CD4-positive, CD25-positive, alpha-beta regulatory T cell (primary cell): ENCODE data around the gene RADIL. TPM values are rescaled to one million over a fixed set of nuclear protein-coding genes. Genes with fewer than 3 reads are reported as not detected.
A peak's percentile ranks its signal among the peaks of the same experiment; 100 is the strongest.

ENCODE experiments used
- ATAC-seq, 2 donors: fragments of 150-1000 bp; cut with Tn5 transposase; one replicate each; pipeline ENCODE4 v1.10.0; 2021; ENCODE audit warnings: low read depth in 2 of 2, moderate number of reproducible peaks in 2 of 2, moderate library complexity in 1 of 2
- DNase-seq, 3 donors: peaks; one replicate each; pipeline versions ENCODE4 v3.0.0 to v3.0.0-alpha.2; 2012 to 2022; ENCODE audit warnings: mixed read lengths in 1 of 3
- H3K27ac ChIP-seq: one replicate; pipeline ENCODE4 v1.7.0; 2013; ENCODE audit warnings: mild to moderate bottlenecking, low read length; ENCODE audit not compliant: insufficient read depth, poor library complexity, severe bottlenecking
- H3K27me3 ChIP-seq: one replicate; pipeline ENCODE4 v1.7.0; 2013; ENCODE audit warnings: low read length; ENCODE audit not compliant: control insufficient read depth, insufficient read depth
- H3K36me3 ChIP-seq: one replicate; pipeline ENCODE4 v1.7.0; 2013; ENCODE audit warnings: mild to moderate bottlenecking, low read length, moderate library complexity; ENCODE audit not compliant: control insufficient read depth, insufficient read depth
- H3K4me1 ChIP-seq: 2 replicates; pipeline ENCODE4 v1.7.0; 2013; ENCODE audit warnings: mild to moderate bottlenecking, low read length; ENCODE audit not compliant: insufficient read depth, control insufficient read depth, poor library complexity, severe bottlenecking
- H3K4me3 ChIP-seq: one replicate; pipeline ENCODE4 v1.7.0; 2013; ENCODE audit warnings: low read depth, mild to moderate bottlenecking, low read length, moderate library complexity
- H3K9me3 ChIP-seq, 2 experiments: 1 replicate in 1 of 2; 2 replicates in 1 of 2; pipeline ENCODE4 v1.7.0; 2013; ENCODE audit warnings: low read length in 2 of 2, mild to moderate bottlenecking in 1 of 2, moderate library complexity in 1 of 2; ENCODE audit not compliant: control insufficient read depth in 2 of 2
- H3K27ac Mint-ChIP-seq, 3 donors: one replicate each; pipeline ENCODE4 v1.8.0; 2020 to 2022; ENCODE audit warnings: mild to moderate bottlenecking in 3 of 3, mixed read lengths in 3 of 3, moderate library complexity in 2 of 3
- H3K27me3 Mint-ChIP-seq: one replicate; pipeline ENCODE4 v1.8.0; 2022; ENCODE audit warnings: mild to moderate bottlenecking, mixed read lengths
- H3K36me3 Mint-ChIP-seq: one replicate; pipeline ENCODE4 v1.8.0; 2020; ENCODE audit warnings: mixed read lengths
- H3K4me1 Mint-ChIP-seq, 4 donors: one replicate each; pipeline ENCODE4 v1.8.0; 2020 to 2022; ENCODE audit warnings: mixed read lengths in 4 of 4, mild to moderate bottlenecking in 1 of 4
- H3K4me3 Mint-ChIP-seq, 4 donors: one replicate each; pipeline ENCODE4 v1.8.0; 2020 to 2022; ENCODE audit warnings: mild to moderate bottlenecking in 4 of 4, mixed read lengths in 4 of 4, moderate library complexity in 3 of 4
- H3K9me3 Mint-ChIP-seq, 7 donors: one replicate each; pipeline ENCODE4 v1.8.0; 2020 to 2022; ENCODE audit warnings: mixed read lengths in 7 of 7, mild to moderate bottlenecking in 3 of 7, moderate library complexity in 2 of 7
- polyA plus RNA-seq, 4 donors: library from polyadenylated mRNA; unstranded; fragments of 300-500 nt; fragmentation: Illumina TruSeq; gene quantifications; one replicate each; pipeline ENCODE4 v1.2.3, GENCODE V29; 2021
- total RNA-seq: library from RNA; stranded (reverse); gene quantifications from one replicate; pipeline ENCODE4 v1.2.3, GENCODE V29; 2022

RADIL gene
- total and polyA plus RNA-seq, 5 donors from 2014 or later: not detected

GRCh38 chr7:4782333-4783291 is 100.9 kb downstream of the RADIL start:
- no peak for DNase-seq
- peaks cover 20% of the 10 kb centered on the region for H3K36me3 Mint-ChIP-seq
- H3K27me3 Mint-ChIP-seq: no peaks in the 10 kb centered on the region
- H3K4me1 Mint-ChIP-seq: peaks cover 9 to 18% (median 10%) of the 10 kb centered on the region in 4 donors
- H3K9me3 Mint-ChIP-seq: no peaks in the 10 kb centered on the region
- H3K27ac Mint-ChIP-seq: no peak overlapping the region
- Histone ChIP-seq H3K27me3 (no peaks in the 10 kb centered on the region), H3K36me3 (peaks cover 63% of the 10 kb centered on the region), H3K27ac (no peak overlapping the region), H3K9me3 (no peaks in the 10 kb centered on the region), H3K4me3 (no peak overlapping the region), H3K4me1 (peaks cover 10% of the 10 kb centered on the region)
- no peak overlapping the region for H3K4me3 Mint-ChIP-seq
- no peak for ATAC-seq

GRCh38 chr7:4781366-4782069 is 102.0 kb downstream of the RADIL start:
- Histone ChIP-seq H3K4me3 (no peak overlapping the region), H3K4me1 (peaks cover 20% of the 10 kb centered on the region), H3K9me3 (no peaks in the 10 kb centered on the region), H3K27ac (no peak overlapping the region), H3K36me3 (peaks cover 58% of the 10 kb centered on the region), H3K27me3 (no peaks in the 10 kb centered on the region)
- Mint-ChIP-seq H3K36me3 (peaks cover 24% of the 10 kb centered on the region), H3K9me3 (no peaks in the 10 kb centered on the region), H3K27me3 (no peaks in the 10 kb centered on the region), H3K27ac (no peak overlapping the region), H3K4me3 (no peak overlapping the region), H3K4me1 (peaks cover 15 to 27% (median 18%) of the 10 kb centered on the region in 4 donors)
- ATAC-seq (no peak), DNase-seq (no peak)

- ATAC-seq (no peak), DNase-seq (no peak)
- Histone ChIP-seq H3K4me1 (peaks cover 34% of the 10 kb centered on the region), H3K4me3 (no peak overlapping the region), H3K9me3 (no peaks in the 10 kb centered on the region), H3K27ac (no peak overlapping the region), H3K27me3 (no peaks in the 10 kb centered on the region), H3K36me3 (peaks cover 37% of the 10 kb centered on the region)
- Mint-ChIP-seq H3K27me3 (peaks cover 4% of the 10 kb centered on the region), H3K27ac (no peak overlapping the region), H3K4me1 (peaks cover 15 to 48% (median 34%) of the 10 kb centered on the region in 4 donors), H3K36me3 (peaks cover 24% of the 10 kb centered on the region), H3K9me3 (no peaks in the 10 kb centered on the region), H3K4me3 (no peak overlapping the region)
These were observed 104.4 kb downstream of the RADIL start for GRCh38 chr7:4779118-4779517.

GRCh38 chr7:4775848-4776623 is 107.5 kb downstream of the RADIL start:
- peak in 2 of 3 donors; percentile 40 to 82 for DNase-seq
- peak overlapping the region; percentile 99 to 100 (median 99) for H3K27ac Mint-ChIP-seq
- Histone ChIP-seq H3K27ac (peak overlapping the region; percentile 97), H3K4me3 (peak overlapping the region; percentile 95), H3K27me3 (no peaks in the 10 kb centered on the region), H3K4me1 (peaks cover 34% of the 10 kb centered on the region), H3K9me3 (no peaks in the 10 kb centered on the region), H3K36me3 (peaks cover 10% of the 10 kb centered on the region)
- peaks cover 15 to 52% (median 36%) of the 10 kb centered on the region in 4 donors for H3K4me1 Mint-ChIP-seq
- no peaks in the 10 kb centered on the region for H3K9me3 Mint-ChIP-seq
- H3K27me3 Mint-ChIP-seq: peaks cover 4% of the 10 kb centered on the region
- peak overlapping the region; percentile 98 to 100 (median 99) for H3K4me3 Mint-ChIP-seq
- peak; percentile 30 to 32 for ATAC-seq
- peaks cover 14% of the 10 kb centered on the region for H3K36me3 Mint-ChIP-seq

GRCh38 chr7:4775250-4775847 is 108.2 kb downstream of the RADIL start, which contains the start of gene AP5Z1:
Gene AP5Z1 (plus strand): TSS chr7:4775623. CDS start chr7:4775716, 93 bp downstream.
- Mint-ChIP-seq H3K4me1 (peaks cover 15 to 48% (median 36%) of the 10 kb centered on the region in 4 donors), H3K9me3 (no peaks in the 10 kb centered on the region), H3K36me3 (peaks cover 11% of the 10 kb centered on the region), H3K27ac (peak within 1 kb of the TSS; percentile 99 to 100 (median 99)), H3K4me3 (peak within 1 kb of the TSS; percentile 98 to 100 (median 99)), H3K27me3 (peaks cover 4% of the 10 kb centered on the region)
- Histone ChIP-seq H3K36me3 (peaks cover 4% of the 10 kb centered on the region), H3K4me3 (peak within 1 kb of the TSS; percentile 95), H3K27ac (peak within 1 kb of the TSS; percentile 97), H3K4me1 (peaks cover 34% of the 10 kb centered on the region), H3K9me3 (no peaks in the 10 kb centered on the region), H3K27me3 (no peaks in the 10 kb centered on the region)
- DNase-seq: peak; percentile 94 to 98 (median 97)
- ATAC-seq: peak; percentile 92

GRCh38 chr7:4774658-4775249 is 108.8 kb downstream of the RADIL start:
- ATAC-seq (peak; percentile 3), DNase-seq (no peak)
- peaks cover 11% of the 10 kb centered on the region for H3K36me3 Mint-ChIP-seq
- H3K27me3 Mint-ChIP-seq: peaks cover 4% of the 10 kb centered on the region
- H3K4me1 ChIP-seq: peaks cover 34% of the 10 kb centered on the region
- no peaks in the 10 kb centered on the region for H3K27me3 ChIP-seq
- peak overlapping the region; percentile 99 to 100 (median 99) for H3K27ac Mint-ChIP-seq
- peak overlapping the region; percentile 97 for H3K27ac ChIP-seq
- peak overlapping the region; percentile 98 to 100 (median 99) for H3K4me3 Mint-ChIP-seq
- no peaks in the 10 kb centered on the region for H3K9me3 Mint-ChIP-seq
- H3K4me1 Mint-ChIP-seq: peaks cover 15 to 48% (median 36%) of the 10 kb centered on the region in 4 donors
- peak overlapping the region; percentile 79 for H3K4me3 ChIP-seq
- peaks cover 4% of the 10 kb centered on the region for H3K36me3 ChIP-seq
- H3K9me3 ChIP-seq: no peaks in the 10 kb centered on the region
